Dendritic cell treated with granulocyte-macrophage colony-stimulating factor and Interleukin-4, amounts not matched to agents 40 ng/mL and 50 ng/mL, for 4 days (primary cell): ENCODE measurements around the gene CTDNEP1.
A peak's percentile ranks its signal among the peaks of the same experiment; 100 is the strongest.

Source experiments
- H3K27ac Mint-ChIP-seq: one replicate; pipeline ENCODE4 v1.8.0; 2022; ENCODE audit warnings: mild to moderate bottlenecking, mixed read lengths
- H3K27me3 Mint-ChIP-seq: one replicate; pipeline ENCODE4 v1.8.0; 2022; ENCODE audit warnings: mild to moderate bottlenecking, mixed read lengths
- H3K36me3 Mint-ChIP-seq: one replicate; pipeline ENCODE4 v1.8.0; 2022; ENCODE audit warnings: low read depth, mixed read lengths
- H3K4me1 Mint-ChIP-seq: one replicate; pipeline ENCODE4 v1.8.0; 2022; ENCODE audit warnings: low read depth, mixed read lengths
- H3K4me3 Mint-ChIP-seq: one replicate; pipeline ENCODE4 v1.8.0; 2022; ENCODE audit warnings: mild to moderate bottlenecking, moderate library complexity, mixed read lengths
- H3K9me3 Mint-ChIP-seq: one replicate; pipeline ENCODE4 v1.8.0; 2022; ENCODE audit warnings: mixed read lengths
- intact Hi-C: fragments of 100-400 bp; cut with micrococcal nuclease; formaldehyde crosslinking; loops from one replicate; pipeline ENCODE4 v1.15.0; 2022

Gene CTDNEP1

DNA sequence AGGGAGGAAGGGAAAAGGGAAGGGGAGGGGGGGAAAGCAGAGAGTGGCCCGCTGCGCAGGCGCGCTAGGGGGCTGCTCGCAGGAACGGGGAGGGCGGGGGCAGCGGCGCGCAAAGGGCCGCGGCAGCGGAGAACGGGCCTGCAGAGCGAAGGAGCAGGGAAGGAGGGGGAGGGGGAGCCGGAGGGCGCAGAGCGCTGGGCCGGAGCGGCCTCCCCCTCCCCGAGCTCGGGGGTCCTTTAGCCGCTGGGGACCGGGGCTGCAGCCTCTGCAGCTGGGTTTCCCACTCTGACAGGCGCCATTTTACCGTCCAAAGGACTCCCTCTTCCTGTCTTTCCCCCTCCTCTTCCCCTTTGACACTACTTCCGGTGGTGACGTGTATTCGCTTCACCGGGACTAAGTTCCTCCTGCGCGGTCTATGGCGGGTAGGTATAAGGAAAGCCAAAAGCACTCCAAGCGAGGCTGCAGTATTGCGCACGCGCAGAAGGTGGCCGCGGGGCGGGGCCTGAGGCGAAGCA is at the start of gene CTDNEP1:
Gene CTDNEP1 (minus strand): TSS at position 74 of the 515 bp plus-strand sequence. CDS start 438 bp downstream, outside the sequence.
- peak within 1 kb of the TSS; percentile 100 for H3K27ac Mint-ChIP-seq
- peak within 1 kb of the TSS; percentile 96 for H3K4me3 Mint-ChIP-seq
- H3K4me1 Mint-ChIP-seq = peaks cover 50% of the 10 kb centered on the region
- peaks cover 82% of the 10 kb centered on the region for H3K36me3 Mint-ChIP-seq
- intact Hi-C loops = loop anchor here (1.0 to 5.0 kb wide), 5 partner anchors 9 to 56 kb away; partner anchors contain the start of genes ACADVL, DLG4, EIF5A and GABARAP
- no peaks in the 10 kb centered on the region for H3K9me3 Mint-ChIP-seq
- H3K27me3 Mint-ChIP-seq = no peaks in the 10 kb centered on the region

DNA sequence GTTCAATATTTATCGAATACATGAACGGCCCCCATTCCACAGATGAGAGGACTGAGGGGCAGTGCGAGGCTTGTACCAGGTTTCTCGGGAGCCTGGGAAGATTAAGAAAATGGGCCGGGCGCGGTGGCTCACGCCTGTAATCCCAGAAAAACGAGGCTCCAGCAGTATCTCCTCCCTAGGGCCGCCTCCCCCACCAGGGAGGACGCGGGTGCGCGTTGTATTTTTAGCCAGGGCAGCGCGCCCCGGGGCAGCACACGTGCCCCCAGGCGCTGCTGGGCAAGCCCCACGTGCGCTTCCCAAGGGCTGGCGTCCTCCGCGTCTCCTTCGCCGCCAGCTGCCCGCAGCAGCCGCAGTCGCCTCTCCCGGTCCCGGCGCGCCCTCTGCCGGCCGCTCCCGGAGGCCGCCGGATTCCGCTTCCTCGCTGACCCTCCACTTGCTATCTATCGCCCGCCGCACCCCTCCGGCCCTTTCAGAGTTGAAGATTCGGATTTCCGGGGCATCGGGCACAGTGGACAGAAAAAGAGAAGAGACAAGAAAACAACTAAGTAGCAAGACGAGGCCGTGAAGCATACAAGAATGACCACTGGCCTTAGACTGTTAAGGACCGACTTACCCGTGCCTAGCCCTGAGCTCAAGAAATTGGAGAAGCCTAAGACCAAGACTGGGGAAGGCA is 44.8 kb upstream of the CTDNEP1 start:
- Mint-ChIP-seq H3K4me3 (peak overlapping the region; percentile 52), H3K36me3 (no peaks in the 10 kb centered on the region), H3K27ac (peak overlapping the region; percentile 57), H3K9me3 (no peaks in the 10 kb centered on the region), H3K4me1 (peaks cover 30% of the 10 kb centered on the region), H3K27me3 (peaks cover 76% of the 10 kb centered on the region)
- intact Hi-C loops = loop anchor here (1.0 kb wide), 2 partner anchors 16 to 251 kb away; no protein-coding TSS in a partner anchor

DNA sequence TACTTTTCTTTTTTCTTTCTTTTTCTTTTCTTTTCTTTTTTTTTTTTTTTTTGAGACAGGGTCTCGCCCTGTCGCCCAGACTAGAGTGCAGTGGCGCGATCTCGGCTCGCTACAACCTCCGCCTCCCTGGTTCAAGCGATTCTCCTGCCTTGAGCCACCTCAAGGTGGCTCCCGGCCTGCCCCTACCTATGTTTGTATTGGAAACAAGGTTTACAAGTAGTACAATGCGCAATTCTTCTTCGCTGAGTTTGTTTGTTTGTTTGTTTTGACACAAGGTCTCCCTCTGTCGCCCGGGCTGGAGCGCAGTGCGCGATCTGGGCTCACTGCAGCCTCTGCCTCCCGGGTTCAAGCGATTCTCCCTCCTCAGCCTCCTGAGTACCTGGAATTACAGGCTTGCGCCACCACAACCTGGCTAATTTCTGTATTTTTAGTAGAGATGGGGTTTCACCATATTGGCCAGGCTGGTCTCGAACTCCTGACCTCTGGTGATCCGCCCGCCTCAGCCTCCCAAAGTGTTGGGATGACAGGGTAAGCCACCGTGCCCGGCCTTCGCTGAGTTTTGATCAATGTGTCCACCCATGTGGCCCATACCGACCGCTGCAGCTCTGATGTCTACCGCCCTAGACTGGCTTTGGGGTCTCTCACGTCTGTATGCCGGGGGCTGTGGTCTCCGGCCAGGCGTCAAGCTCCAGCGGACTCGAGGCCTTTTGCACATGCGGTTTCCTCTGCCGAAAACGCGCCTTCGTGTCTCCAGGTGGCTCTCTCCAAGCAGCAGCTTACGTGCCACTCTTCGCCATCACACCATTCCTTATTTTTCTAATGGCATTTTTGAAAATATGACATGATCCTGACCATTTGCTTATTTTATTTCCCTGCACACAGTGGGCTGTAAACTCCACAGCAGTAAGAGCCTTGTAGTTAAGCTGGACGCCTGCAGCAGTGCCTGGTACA is 44.0 kb upstream of the CTDNEP1 start:
- Mint-ChIP-seq H3K4me1 (peaks cover 30% of the 10 kb centered on the region), H3K27ac (no peak overlapping the region), H3K27me3 (peaks cover 81% of the 10 kb centered on the region), H3K36me3 (no peaks in the 10 kb centered on the region), H3K9me3 (no peaks in the 10 kb centered on the region), H3K4me3 (peak overlapping the region; percentile 61)
- intact Hi-C loops = loop anchor here (1.0 kb wide), 2 partner anchors 15 to 250 kb away; no protein-coding TSS in a partner anchor

- intact Hi-C loops = no loop called here
- H3K27ac Mint-ChIP-seq = no peak within 1 kb of the TSS
- H3K4me1 Mint-ChIP-seq = peaks cover 30% of the 10 kb centered on the region
- no peaks in the 10 kb centered on the region for H3K36me3 Mint-ChIP-seq
- H3K27me3 Mint-ChIP-seq = peaks cover 81% of the 10 kb centered on the region
- H3K4me3 Mint-ChIP-seq = peak within 1 kb of the TSS; percentile 61
- no peaks in the 10 kb centered on the region for H3K9me3 Mint-ChIP-seq
Measured at GRCh38 chr17:7294614-7295153, 43.1 kb upstream of the CTDNEP1 start, which contains the start of gene YBX2. YBX2 (minus strand) TSS chr17:7294639; CDS start chr17:7294500, 139 bp downstream.

GRCh38 chr17:7293816-7294613 is 42.5 kb upstream of the CTDNEP1 start:
- H3K36me3 Mint-ChIP-seq = no peaks in the 10 kb centered on the region
- no peaks in the 10 kb centered on the region for H3K9me3 Mint-ChIP-seq
- no peak overlapping the region for H3K27ac Mint-ChIP-seq
- intact Hi-C loops = no loop called here
- peaks cover 30% of the 10 kb centered on the region for H3K4me1 Mint-ChIP-seq
- peaks cover 84% of the 10 kb centered on the region for H3K27me3 Mint-ChIP-seq
- H3K4me3 Mint-ChIP-seq = peak overlapping the region; percentile 6

DNA sequence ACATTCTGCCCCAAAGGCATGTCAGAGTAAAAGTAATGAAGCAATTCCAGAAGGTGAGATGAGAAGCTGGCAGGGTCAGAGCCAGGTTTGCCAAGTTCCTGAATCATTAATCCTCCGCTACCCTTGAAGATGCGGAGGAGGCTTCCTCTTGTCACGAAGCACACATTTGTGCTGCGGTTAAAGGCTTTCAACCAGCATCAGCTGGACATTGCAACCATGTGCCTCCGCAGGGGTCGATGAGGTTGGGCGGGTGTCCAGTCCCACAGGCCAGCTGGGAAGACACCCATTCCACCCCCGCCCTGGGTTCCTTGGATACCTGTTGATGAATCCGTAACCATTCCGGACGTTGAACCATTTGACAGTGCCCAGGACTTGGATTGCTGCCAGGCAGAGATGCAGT is 41.6 kb upstream of the CTDNEP1 start:
- Mint-ChIP-seq H3K27ac (no peak overlapping the region), H3K4me1 (peaks cover 30% of the 10 kb centered on the region), H3K36me3 (no peaks in the 10 kb centered on the region), H3K4me3 (no peak overlapping the region), H3K27me3 (peaks cover 87% of the 10 kb centered on the region), H3K9me3 (no peaks in the 10 kb centered on the region)
- intact Hi-C loops = no loop called here

- Mint-ChIP-seq H3K27me3 (peaks cover 87% of the 10 kb centered on the region), H3K27ac (no peak overlapping the region), H3K4me1 (peaks cover 30% of the 10 kb centered on the region), H3K9me3 (no peaks in the 10 kb centered on the region), H3K4me3 (no peak overlapping the region), H3K36me3 (no peaks in the 10 kb centered on the region)
- intact Hi-C loops = no loop called here
Measured at GRCh38 chr17:7292729-7293128, 41.2 kb upstream of the CTDNEP1 start.

DNA sequence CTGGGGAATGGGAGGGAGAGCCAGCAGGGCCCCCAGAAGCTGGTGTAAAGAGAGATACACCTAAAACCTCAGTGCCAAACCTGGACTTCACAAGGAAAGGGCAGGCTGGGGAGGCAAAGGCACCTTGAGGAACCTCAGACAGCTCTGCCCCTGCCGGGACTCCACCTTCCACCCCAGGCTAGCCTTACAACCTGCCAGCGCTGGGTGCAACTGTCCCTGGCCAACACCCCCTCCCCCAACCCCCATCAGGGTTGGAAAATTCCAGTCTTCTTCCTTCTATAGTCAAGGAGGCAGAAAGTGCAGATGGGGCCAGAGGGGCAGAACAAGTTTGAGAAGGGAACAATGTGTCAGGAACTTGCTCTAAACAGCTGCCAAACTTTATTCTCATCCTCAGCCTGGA is 40.7 kb upstream of the CTDNEP1 start:
- peaks cover 91% of the 10 kb centered on the region for H3K27me3 Mint-ChIP-seq
- H3K4me3 Mint-ChIP-seq = no peak overlapping the region
- no peak overlapping the region for H3K27ac Mint-ChIP-seq
- no peaks in the 10 kb centered on the region for H3K9me3 Mint-ChIP-seq
- H3K4me1 Mint-ChIP-seq = peaks cover 30% of the 10 kb centered on the region
- H3K36me3 Mint-ChIP-seq = no peaks in the 10 kb centered on the region
- intact Hi-C loops = no loop called here

DNA sequence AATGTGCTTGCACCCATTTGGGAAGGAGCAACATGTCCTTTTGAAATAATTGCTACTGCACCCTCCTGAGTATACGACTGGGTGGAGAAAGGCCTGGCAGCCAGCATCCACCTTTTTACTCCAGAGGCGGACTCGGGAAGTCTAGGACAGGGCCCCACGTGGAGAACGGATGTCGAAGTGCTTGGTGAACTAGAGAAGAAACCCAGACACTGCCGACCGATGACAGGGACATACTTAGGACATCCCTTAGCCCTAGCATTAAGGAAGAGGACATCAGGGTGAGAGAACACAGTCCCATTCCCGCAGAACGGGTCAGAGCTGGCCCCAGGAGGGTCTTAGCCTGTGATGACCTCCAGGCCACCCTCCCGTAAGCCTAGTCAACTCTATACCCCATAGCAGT is 39.2 kb upstream of the CTDNEP1 start:
- Mint-ChIP-seq H3K27ac (no peak overlapping the region), H3K4me1 (peaks cover 17% of the 10 kb centered on the region), H3K36me3 (no peaks in the 10 kb centered on the region), H3K4me3 (no peak overlapping the region), H3K9me3 (no peaks in the 10 kb centered on the region), H3K27me3 (peaks cover 91% of the 10 kb centered on the region)
- intact Hi-C loops = no loop called here

GRCh38 chr17:7290166-7290565 is 38.6 kb upstream of the CTDNEP1 start:
- H3K4me1 Mint-ChIP-seq = peaks cover 13% of the 10 kb centered on the region
- H3K27ac Mint-ChIP-seq = no peak overlapping the region
- H3K36me3 Mint-ChIP-seq = no peaks in the 10 kb centered on the region
- H3K27me3 Mint-ChIP-seq = peaks cover 91% of the 10 kb centered on the region
- H3K4me3 Mint-ChIP-seq = no peak overlapping the region
- H3K9me3 Mint-ChIP-seq = no peaks in the 10 kb centered on the region
- intact Hi-C loops = no loop called here

- H3K27ac Mint-ChIP-seq = no peak overlapping the region
- peaks cover 8% of the 10 kb centered on the region for H3K4me1 Mint-ChIP-seq
- H3K36me3 Mint-ChIP-seq = no peaks in the 10 kb centered on the region
- peaks cover 91% of the 10 kb centered on the region for H3K27me3 Mint-ChIP-seq
- H3K4me3 Mint-ChIP-seq = no peak overlapping the region
- intact Hi-C loops = loop anchor here (10.0 kb wide), 1 partner anchor 45 kb away; the partner anchor contains the start of gene ACAP1
- H3K9me3 Mint-ChIP-seq = no peaks in the 10 kb centered on the region
Measured at GRCh38 chr17:7289256-7290032, 37.9 kb upstream of the CTDNEP1 start.

GRCh38 chr17:7285679-7286078 is 34.1 kb upstream of the CTDNEP1 start:
- H3K9me3 Mint-ChIP-seq = no peaks in the 10 kb centered on the region

More at GRCh38 chr17:7285679-7286078, 34.1 kb upstream of the CTDNEP1 start:
- intact Hi-C loops = loop anchor here (10.0 kb wide), 1 partner anchor 49 kb away; the partner anchor contains the start of gene ACAP1
- no peak overlapping the region for H3K27ac Mint-ChIP-seq
- no peaks in the 10 kb centered on the region for H3K36me3 Mint-ChIP-seq
- peaks cover 36% of the 10 kb centered on the region for H3K4me1 Mint-ChIP-seq
- no peak overlapping the region for H3K4me3 Mint-ChIP-seq
- peaks cover 94% of the 10 kb centered on the region for H3K27me3 Mint-ChIP-seq
